H1 (cell line): ENCODE results near the gene SF3B3. TPM values are rescaled to one million over a fixed set of nuclear protein-coding genes. Genes with fewer than 3 reads are reported as not detected.

Source experiments
- CTCF ChIA-PET: fragments of 300-600 bp; sonication (Branson Sonifier 250); formaldehyde crosslinking; loops from one replicate; lab custom pipeline; 2021; ENCODE audit not compliant: partially characterized antibody; lab: Charles Lee
- POLR2A ChIA-PET: fragments of 300-600 bp; sonication (Branson Sonifier 250); formaldehyde crosslinking; loops from one replicate; lab custom pipeline; 2021; ENCODE audit warnings: inconsistent platforms; ENCODE audit not compliant: partially characterized antibody; lab: Charles Lee
- DNase-seq, 2 experiments: peaks; one replicate each; pipeline versions ENCODE4 v3.0.0 to v3.0.0-alpha.2; 2010 to 2022; ENCODE audit warnings: low spot score in 2 of 2, low read depth in 1 of 2, mixed read lengths in 1 of 2
- FAIRE-seq: peaks from 2 replicates; lab custom pipeline; 2011; peaks lifted over from hg19 to GRCh38; lab: Jason Lieb, UNC
- H2AFZ ChIP-seq: 2 replicates; pipeline ENCODE4 v1.8.1; 2012; ENCODE audit warnings: low read length, inconsistent platforms
- H2AK5ac ChIP-seq: 2 replicates; pipeline ENCODE4 v1.6.1; 2013; ENCODE audit warnings: low read depth, low read length
- H2BK120ac ChIP-seq: replicated peaks from 2 replicates; pipeline ENCODE3; 2013; ENCODE audit warnings: low read depth, low read length, inconsistent platforms
- H2BK12ac ChIP-seq: 2 replicates; pipeline ENCODE4 v1.6.1; 2013; ENCODE audit warnings: low read depth, low read length
- H2BK15ac ChIP-seq: 2 replicates; pipeline ENCODE4 v1.6.1; 2013; ENCODE audit warnings: low read length
- H2BK20ac ChIP-seq: 2 replicates; pipeline ENCODE4 v1.6.1; 2013; ENCODE audit warnings: low read length
- H2BK5ac ChIP-seq: 2 replicates; pipeline ENCODE4 v1.6.1; 2013; ENCODE audit warnings: low read depth, low read length
- H3K14ac ChIP-seq: 2 replicates; pipeline ENCODE4 v1.6.1; 2013; ENCODE audit warnings: inconsistent platforms; ENCODE audit not compliant: insufficient read length
- H3K18ac ChIP-seq: 2 replicates; pipeline ENCODE4 v1.6.1; 2013; ENCODE audit warnings: low read length; ENCODE audit errors: extremely low read depth
- H3K23ac ChIP-seq: 2 replicates; pipeline ENCODE4 v1.6.1; 2013; ENCODE audit warnings: inconsistent platforms; ENCODE audit not compliant: insufficient read length
- H3K23me2 ChIP-seq: 2 replicates; pipeline ENCODE4 v1.6.1; 2013; ENCODE audit warnings: low read depth, low read length
- H3K27ac ChIP-seq: 2 replicates; pipeline ENCODE4 v1.6.1; 2011; ENCODE audit warnings: low read depth, low read length, inconsistent platforms
- H3K27me3 ChIP-seq, 4 experiments: replicated peaks in 1 of 4; 1 replicate in 1 of 4; 2 replicates in 3 of 4; pipeline versions ENCODE4 v1.6.1 to v1.8.1; 2011 to 2013; ENCODE audit warnings: low read length in 3 of 4, mild to moderate bottlenecking in 3 of 4, inconsistent platforms in 2 of 4, mixed read lengths in 2 of 4, moderate library complexity in 1 of 4; ENCODE audit not compliant: control insufficient read depth in 3 of 4, insufficient read depth in 3 of 4; ENCODE audit errors: extremely low read depth in 1 of 4
- H3K36me3 ChIP-seq, 4 experiments: 2 replicates each; pipeline versions ENCODE4 v1.6.1 to v1.8.1; 2011 to 2013; ENCODE audit warnings: mild to moderate bottlenecking in 4 of 4, low read length in 3 of 4, moderate library complexity in 2 of 4, control low read depth in 1 of 4, inconsistent platforms in 1 of 4; ENCODE audit not compliant: insufficient read depth in 4 of 4, control insufficient read depth in 2 of 4
- H3K4ac ChIP-seq: replicated peaks from 2 replicates; pipeline ENCODE3; 2013; ENCODE audit warnings: low read length, low read depth, mixed read lengths, inconsistent platforms; ENCODE audit not compliant: insufficient read length
- H3K4me1 ChIP-seq, 4 experiments: replicated peaks in 1 of 4; 1 replicate in 1 of 4; 2 replicates in 3 of 4; pipeline versions ENCODE4 v1.6.1 to v1.8.1; 2011 to 2013; ENCODE audit warnings: low read length in 3 of 4, inconsistent platforms in 2 of 4, mixed read lengths in 1 of 4; ENCODE audit not compliant: insufficient read depth in 4 of 4, control insufficient read depth in 3 of 4
- H3K4me2 ChIP-seq, 2 experiments: 2 replicates each; pipeline versions ENCODE4 v1.6.1 to v1.8.1; 2011 to 2013; ENCODE audit warnings: low read depth in 2 of 2, low read length in 2 of 2, control low read depth in 1 of 2, inconsistent platforms in 1 of 2, mild to moderate bottlenecking in 1 of 2; ENCODE audit not compliant: insufficient read depth in 1 of 2
- H3K4me3 ChIP-seq, 4 experiments: fragments of 200-600, 300-600 bp in 1 of 4; sonication (generic), shearing (Covaris generic), sonication (Bioruptor Twin) in 1 of 4; 2 replicates each; pipeline versions ENCODE4 v1.5.1 to v1.8.1; 2011 to 2016; ENCODE audit warnings: low read length in 4 of 4, low read depth in 3 of 4, control low read depth in 2 of 4, inconsistent platforms in 2 of 4, mild to moderate bottlenecking in 2 of 4, mixed read lengths in 1 of 4, moderate library complexity in 1 of 4; ENCODE audit not compliant: insufficient read depth in 2 of 4; ENCODE audit errors: extremely low read depth in 1 of 4
- H3K56ac ChIP-seq: replicated peaks from 2 replicates; pipeline ENCODE3; 2013; ENCODE audit warnings: low read depth, mild to moderate bottlenecking, mixed read lengths, low read length, inconsistent platforms; ENCODE audit not compliant: insufficient read length
- H3K79me1 ChIP-seq: 2 replicates; pipeline ENCODE4 v1.6.1; 2013; ENCODE audit warnings: low read depth, low read length, control low read depth
- H3K79me2 ChIP-seq, 2 experiments: 2 replicates each; pipeline versions ENCODE4 v1.6.1 to v1.8.1; 2012 to 2013; ENCODE audit warnings: low read length in 2 of 2, mild to moderate bottlenecking in 2 of 2, inconsistent platforms in 1 of 2; ENCODE audit not compliant: insufficient read depth in 2 of 2, control insufficient read depth in 1 of 2
- H3K9ac ChIP-seq, 4 experiments: replicated peaks in 1 of 4; 1 replicate in 1 of 4; 2 replicates in 3 of 4; pipeline versions ENCODE4 v1.6.1 to v1.8.1; 2011 to 2013; ENCODE audit warnings: low read depth in 3 of 4, low read length in 3 of 4, control low read depth in 2 of 4, mild to moderate bottlenecking in 2 of 4, moderate library complexity in 2 of 4, inconsistent platforms in 1 of 4; ENCODE audit errors: extremely low read depth in 1 of 4
- H3K9me3 ChIP-seq, 2 experiments: 2 replicates each; pipeline versions ENCODE4 v1.6.1 to v1.8.1; 2012 to 2013; ENCODE audit warnings: mild to moderate bottlenecking in 2 of 2, moderate library complexity in 2 of 2, control low read depth in 1 of 2, inconsistent platforms in 1 of 2, low read depth in 1 of 2, low read length in 1 of 2, mixed read lengths in 1 of 2; ENCODE audit not compliant: insufficient read depth in 2 of 2
- H4K20me1 ChIP-seq, 2 experiments: replicated peaks in 1 of 2; 2 replicates each; pipeline versions ENCODE3 to v1.8.1; 2011 to 2013; ENCODE audit warnings: inconsistent platforms in 2 of 2, low read length in 2 of 2, mild to moderate bottlenecking in 1 of 2; ENCODE audit not compliant: insufficient read depth in 2 of 2, control insufficient read depth in 1 of 2
- H4K5ac ChIP-seq: 2 replicates; pipeline ENCODE4 v1.6.1; 2013; ENCODE audit warnings: low read length, low read depth, mixed read lengths, inconsistent platforms; ENCODE audit not compliant: insufficient read length
- H4K8ac ChIP-seq: 2 replicates; pipeline ENCODE4 v1.8.0; 2013; ENCODE audit warnings: mild to moderate bottlenecking, moderate library complexity, low read length, inconsistent platforms; ENCODE audit not compliant: insufficient read depth; ENCODE audit errors: extremely low read depth
- H4K91ac ChIP-seq: replicated peaks from 2 replicates; pipeline ENCODE3; 2013; ENCODE audit warnings: low read length, mixed read lengths, inconsistent platforms; ENCODE audit not compliant: insufficient read length
- BRCA1 ChIP-seq: IDR thresholded peaks from 2 replicates; pipeline ENCODE4 v1.6.1; 2012; ENCODE audit warnings: low read depth, low read length, improper control_type of control experiment
- CTCF ChIP-seq, 3 experiments: IDR thresholded peaks; 1 replicate in 2 of 3; 2 replicates in 1 of 3; pipeline versions ENCODE4 v1.5.1 to v1.6.1; 2011; ENCODE audit warnings: low read length in 3 of 3, mild to moderate bottlenecking in 3 of 3, inconsistent platforms in 2 of 3, low read depth in 1 of 3, moderate library complexity in 1 of 3; ENCODE audit not compliant: insufficient read depth in 1 of 3; ENCODE audit errors: control extremely low read depth in 1 of 3
- E2F6 ChIP-seq: IDR thresholded peaks from 2 replicates; pipeline ENCODE4 v1.6.1; 2012; ENCODE audit warnings: inconsistent platforms
- PHF8 ChIP-seq: fragments of 200-600 bp; sonication (generic); conservative IDR thresholded peaks from 2 replicates; pipeline ENCODE4 v1.7.1; 2012; ENCODE audit warnings: low read depth, mild to moderate bottlenecking, inconsistent platforms, low read length, moderate library complexity
- WGBS, 2 experiments: shearing (Covaris generic) in 1 of 2; methylation state at CpG; one replicate each; pipeline versions ENCODE4 v1.1.6 to v1.1.7; 2013 to 2015; ENCODE audit warnings: low lambda C conversion rate in 2 of 2, mixed read lengths in 2 of 2, inconsistent platforms in 1 of 2, low coverage in 1 of 2, missing lambda C conversion rate in 1 of 2; ENCODE audit not compliant: insufficient replicate concordance in 2 of 2, insufficient coverage in 1 of 2, insufficient read length in 1 of 2; ENCODE audit errors: extremely low coverage in 1 of 2, missing lambda C conversion rate in 1 of 2; 5-methylcytosine and 5-hydroxymethylcytosine counted together
- polyA plus RNA-seq, 7 experiments: library from polyadenylated mRNA; depleted of rRNA in 3 of 7; stranded (reverse) in 5 of 7; unstranded in 2 of 7; fragments of >200 nt in 5 of 7; fragments of 200-250 nt in 2 of 7; gene quantifications; 1 replicate in 5 of 7; 2 replicates in 1 of 7; 4 replicates in 1 of 7; pipeline versions ENCODE4 v1.2.1 to v1.2.3, GENCODE V29; 2011 to 2013; ENCODE audit warnings: missing spikeins in 2 of 7, mixed read lengths in 2 of 7
- total RNA-seq: library from RNA; stranded (reverse); fragmentation: NEBNext Ultra II Directional; extraction: Animal tissue kit (Norgen Biotek cat#: 25700); gene quantifications from 2 replicates; pipeline ENCODE4 v1.2.1, GENCODE V29; 2021

The SF3B3 gene
- total and polyA plus RNA-seq, 2 of the 8 experiments (the other 6 are each of a cell fraction or from before 2014, with no cell fraction given), result 241 to 521 TPM

DNA sequence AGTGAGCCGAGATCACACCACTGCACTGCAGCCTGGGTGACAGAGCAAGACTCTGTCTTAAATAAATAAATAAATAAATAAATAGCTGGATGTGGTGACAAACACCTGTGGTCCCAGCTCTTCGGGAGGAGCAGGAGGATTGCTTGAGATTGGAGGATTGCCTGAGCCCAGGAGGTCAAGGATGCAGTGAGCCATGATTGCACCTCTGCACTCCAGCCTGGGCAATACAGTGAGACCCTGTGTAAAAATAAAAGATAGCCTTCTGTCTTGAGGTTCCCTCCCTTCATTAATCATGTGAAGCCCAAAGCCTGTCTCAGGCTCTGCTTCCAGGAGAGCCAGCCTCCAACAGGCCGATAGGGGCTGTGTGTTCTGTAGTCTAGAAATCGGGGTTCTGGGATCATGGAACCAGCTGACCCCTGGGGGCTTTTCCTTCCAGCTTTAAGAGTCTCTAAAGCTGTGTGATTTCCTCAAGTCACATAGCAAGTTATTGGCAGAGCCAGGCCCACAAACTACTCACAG lies 88.2 kb downstream of the SF3B3 start:
- TF ChIP-seq PHF8, result no peak
- TF ChIP-seq E2F6, result no peak
- TF ChIP-seq BRCA1, result no peak
- TF ChIP-seq CTCF (IDR thresholded peaks at IDR 0.05; ENCODE audit: control extremely low read depth in 1 of 3, insufficient read depth in 1 of 3, low read depth in 1 of 3, low read length in 3 of 3), result no peak
- TF ChIP-seq, all 59 proteins: peak for 0
- H4K8ac ChIP-seq, result no peak overlapping the region
- H2BK120ac ChIP-seq, result no peak overlapping the region
- H2BK12ac ChIP-seq, result no peak overlapping the region
- no peak overlapping the region for H2BK15ac ChIP-seq
- H3K9me3 ChIP-seq, result no peaks in the 10 kb centered on the region
- H3K23ac ChIP-seq, result no peak overlapping the region
- peaks cover 2 to 15% (median 8%) of the 10 kb centered on the region in 4 experiments; a peak in 6 of 8 replicates for H3K36me3 ChIP-seq
- CTCF ChIA-PET, result interaction anchor here (0.6 to 4.2 kb wide), 13 partner anchors 10 to 202 kb away, joined by 3 to 32 read pairs (median 4); partner anchors contain the start of gene IL34
- H3K14ac ChIP-seq, result no peak overlapping the region
- no peak for DNase-seq
- no peak overlapping the region for H4K5ac ChIP-seq
- no peak overlapping the region for H3K27ac ChIP-seq
- H3K79me1 ChIP-seq, result no peaks in the 10 kb centered on the region; the same call in 1 of the 2 replicates
- no peak overlapping the region for H3K4ac ChIP-seq
- peaks cover 0 to 2% of the 10 kb centered on the region in 2 experiments for H4K20me1 ChIP-seq
- H2AFZ ChIP-seq, result no peak overlapping the region
- H3K9ac ChIP-seq, result no peak overlapping the region
- no peak overlapping the region for H2BK20ac ChIP-seq
- no peak overlapping the region for H2AK5ac ChIP-seq
- no peak for FAIRE-seq
- no peak overlapping the region for H3K56ac ChIP-seq
- H3K27me3 ChIP-seq, result no peaks in the 10 kb centered on the region
- no peak overlapping the region for H3K4me2 ChIP-seq
- no peak overlapping the region for H4K91ac ChIP-seq
- H3K23me2 ChIP-seq, result no peaks in the 10 kb centered on the region
- H3K79me2 ChIP-seq, result peaks cover 0 to 3% of the 10 kb centered on the region in 2 experiments; a peak in 1 of 4 replicates
- POLR2A ChIA-PET, result interaction anchor here (0.6 to 8.7 kb wide), 18 partner anchors 8 to 231 kb away, joined by 3 to 75 read pairs (median 8); partner anchors contain the start of gene IL34
- no peak overlapping the region for H3K4me3 ChIP-seq
- no peak overlapping the region for H2BK5ac ChIP-seq
- WGBS, 2 experiments, result 88% methylated on average over 4 of the region's 4 CpGs; no CpG with 5 or more reads in 1 of the 2 experiments
- H3K4me1 ChIP-seq, result peaks cover 0 to 3% (median 0%) of the 10 kb centered on the region in 4 experiments; a peak in 2 of 7 replicates
- H3K18ac ChIP-seq, result no peak overlapping the region
